Sigmoid colon (tissue), 7 donors: ENCODE results near the gene CBLB. TPM values are rescaled to one million over a fixed set of nuclear protein-coding genes. Genes with fewer than 3 reads are reported as not detected.

Experiments used
- DNase-seq: peaks from one replicate; pipeline ENCODE4 v3.0.0-alpha.2; 2019
- H3K27ac ChIP-seq, 4 donors: fragments of 200-600 bp; sonication (generic); one replicate each; pipeline ENCODE4 v1.5.1; 2016 to 2019; ENCODE audit warnings: mild to moderate bottlenecking in 1 of 4
- H3K27me3 ChIP-seq, 3 donors: fragments of 200-600 bp; sonication (generic); one replicate each; pipeline ENCODE4 v1.5.1; 2019; ENCODE audit warnings: mild to moderate bottlenecking in 1 of 3
- H3K36me3 ChIP-seq, 4 donors: fragments of 200-600 bp; sonication (generic); one replicate each; pipeline ENCODE4 v1.5.1; 2016 to 2019
- H3K4me1 ChIP-seq, 4 donors: fragments of 200-600 bp; sonication (generic); one replicate each; pipeline ENCODE4 v1.5.1; 2017 to 2019
- H3K4me3 ChIP-seq, 4 donors: fragments of 200-600 bp; sonication (generic); one replicate each; pipeline ENCODE4 v1.5.1; 2017 to 2019; ENCODE audit warnings: mild to moderate bottlenecking in 2 of 4, moderate library complexity in 1 of 4
- H3K9me3 ChIP-seq, 4 donors: fragments of 200-600 bp in 3 of 4; sonication (generic) in 3 of 4; one replicate each; pipeline versions ENCODE4 v1.5.1 to v1.6.1; 2013 to 2019
- CTCF ChIP-seq, 4 experiments: fragments of 450-650 bp in 3 of 4; fragments of 200-600 bp in 1 of 4; IDR thresholded peaks; one replicate each; pipeline ENCODE4 v1.5.1; 2016 to 2019; ENCODE audit warnings: antibody characterized with exemption in 4 of 4, mild to moderate bottlenecking in 3 of 4, moderate library complexity in 2 of 4
- EP300 ChIP-seq, 4 donors: sonication (generic); formaldehyde crosslinking; IDR thresholded peaks; one replicate each; pipeline ENCODE4 v1.6.1; 2017; ENCODE audit warnings: antibody characterized with exemption in 4 of 4
- POLR2A ChIP-seq, 2 donors: fragments of 450-650 bp; IDR thresholded peaks; one replicate each; pipeline ENCODE4 v1.6.1; 2016; ENCODE audit warnings: antibody characterized with exemption in 2 of 2, mild to moderate bottlenecking in 2 of 2, moderate library complexity in 2 of 2
- POLR2AphosphoS5 ChIP-seq, 4 donors: sonication (generic); formaldehyde crosslinking; IDR thresholded peaks; one replicate each; pipeline ENCODE4 v1.6.1; 2017; ENCODE audit warnings: antibody characterized with exemption in 4 of 4
- WGBS, 2 donors: extraction: QIAGEN DNeasy Blood & Tissue Kit; methylation state at CpG; one replicate each; pipeline ENCODE4 v1.1.7; 2013; 5-methylcytosine and 5-hydroxymethylcytosine counted together
- intact Hi-C: fragments of 100-400 bp; cut with DNase I; formaldehyde crosslinking; loops from one replicate; pipeline ENCODE4 v1.15.1; 2023
- polyA plus RNA-seq, 3 donors: library from polyadenylated mRNA; stranded (reverse); fragments of 200-250 nt; gene quantifications; one replicate each; pipeline ENCODE4 v1.2.3, GENCODE V29; 2013
- total RNA-seq, 4 donors: library from RNA; depleted of rRNA; stranded (reverse); fragments of >200 nt; gene quantifications; one replicate each; pipeline ENCODE4 v1.1.0, GENCODE V29; 2016
- donor health status: healthy with polysubstance abuse.
- donor health status: Bipolar disorder and iron deficiency.
- donor health status: healthy.

Gene CBLB
- total and polyA plus RNA-seq, 7 donors = 9.6 to 55.9 (median 27.4) TPM

- H3K27ac ChIP-seq = peak overlapping the region; percentile 94 to 99 (median 98)
- H3K36me3 ChIP-seq = peaks cover 0 to 3% (median 0%) of the 10 kb centered on the region in 4 donors
- peaks cover 0 to 42% (median 31%) of the 10 kb centered on the region in 4 donors for H3K4me1 ChIP-seq
- peak overlapping the region; percentile 76 to 97 (median 97) for H3K4me3 ChIP-seq
- TF ChIP-seq POLR2A (IDR thresholded peaks at IDR 0.05) = no peak
- TF ChIP-seq EP300 (IDR thresholded peaks at IDR 0.05) = no peak
- no peak for TF ChIP-seq CTCF (IDR thresholded peaks at IDR 0.05)
- TF ChIP-seq POLR2AphosphoS5 (IDR thresholded peaks at IDR 0.05) = no peak
- DNase-seq = no peak
- no peaks in the 10 kb centered on the region for H3K9me3 ChIP-seq
- no peaks in the 10 kb centered on the region for H3K27me3 ChIP-seq
- WGBS, 2 donors = 0 to 3% methylated on average over 3 of the region's 3 CpGs
- intact Hi-C loops = loop anchor here (5.0 to 10.0 kb wide), 3 partner anchors 182 to 1655 kb away; partner anchors contain the start of gene BBX
Observed at GRCh38 chr3:105869531-105869833, 670 bp upstream of the CBLB start.

DNA sequence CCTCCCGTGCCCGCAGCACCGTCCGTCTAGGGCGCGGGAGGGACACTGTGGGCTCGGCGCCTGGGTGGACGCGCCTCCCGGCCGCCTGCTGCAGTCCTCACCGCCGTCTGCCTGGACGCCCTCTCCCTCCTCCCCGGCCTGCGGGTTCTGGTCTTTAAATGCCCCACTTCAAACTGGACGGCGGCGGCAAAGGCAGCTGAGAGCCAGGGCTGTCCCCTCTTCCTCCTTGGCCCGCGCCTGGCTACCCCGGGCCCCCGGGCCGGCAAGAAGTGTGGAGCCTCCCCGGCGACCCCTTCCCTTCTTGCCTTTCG, 426 bp downstream of the CBLB start:
- no peak for TF ChIP-seq POLR2AphosphoS5 (IDR thresholded peaks at IDR 0.05)
- no peak for TF ChIP-seq CTCF (IDR thresholded peaks at IDR 0.05)
- TF ChIP-seq EP300 (IDR thresholded peaks at IDR 0.05) = no peak
- TF ChIP-seq POLR2A (IDR thresholded peaks at IDR 0.05) = no peak

DNA sequence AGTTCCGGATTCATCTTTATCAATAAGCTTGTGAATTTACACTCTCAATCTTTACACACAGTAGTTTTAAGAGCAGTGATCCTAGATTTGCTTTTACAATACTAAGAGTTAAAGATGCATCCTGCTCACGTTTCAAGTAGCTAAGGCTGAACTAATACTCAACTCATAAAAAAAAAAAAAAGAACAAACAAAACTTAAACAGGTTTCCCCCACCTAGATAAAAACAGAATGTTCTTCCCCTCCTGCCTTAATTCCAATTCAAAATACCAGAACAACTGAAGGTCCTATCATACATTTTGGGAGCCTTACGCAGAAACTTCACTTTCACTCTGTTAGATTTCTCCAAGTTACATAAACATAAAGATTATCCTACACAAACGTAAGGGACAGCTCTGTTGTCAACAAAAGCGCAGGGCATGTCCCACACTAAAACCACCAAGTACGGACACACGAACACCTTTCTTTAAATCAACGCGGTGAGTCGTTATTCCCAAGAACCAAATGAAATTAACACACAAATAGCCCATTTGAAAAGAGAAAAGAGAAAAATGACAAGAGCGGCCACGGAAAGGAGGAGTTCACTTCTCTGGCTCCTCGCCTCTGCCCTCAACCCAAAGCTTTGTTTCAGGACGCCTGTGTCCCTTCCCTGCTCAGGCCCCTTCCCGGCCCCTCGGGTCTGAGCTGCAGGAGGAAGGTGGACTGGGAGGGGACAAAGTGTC, 941 bp downstream of the CBLB start:
- H3K9me3 ChIP-seq = no peaks in the 10 kb centered on the region
- H3K36me3 ChIP-seq = peaks cover 0 to 11% (median 0%) of the 10 kb centered on the region in 4 donors
- 1 to 2% methylated on average over 16 of the region's 16 CpGs for WGBS, 2 donors
- intact Hi-C loops = loop anchor here (5.0 to 10.0 kb wide), 3 partner anchors 181 to 1657 kb away; partner anchors contain the start of gene BBX
- no peaks in the 10 kb centered on the region for H3K27me3 ChIP-seq
- DNase-seq = no peak
- TF ChIP-seq EP300 (IDR thresholded peaks at IDR 0.05) (no peak), CTCF (IDR thresholded peaks at IDR 0.05) (no peak), POLR2AphosphoS5 (IDR thresholded peaks at IDR 0.05) (no peak), POLR2A (IDR thresholded peaks at IDR 0.05) (no peak)
- peaks cover 0 to 50% (median 34%) of the 10 kb centered on the region in 4 donors for H3K4me1 ChIP-seq
- peak overlapping the region; percentile 76 to 97 (median 97) for H3K4me3 ChIP-seq
- peak overlapping the region; percentile 94 to 99 (median 98) for H3K27ac ChIP-seq

More for the DNA sequence above, 426 bp downstream of the CBLB start:
- peak overlapping the region; percentile 94 to 99 (median 98) for H3K27ac ChIP-seq
- H3K4me1 ChIP-seq = peaks cover 0 to 50% (median 34%) of the 10 kb centered on the region in 4 donors
- H3K4me3 ChIP-seq = peak overlapping the region; percentile 76 to 97 (median 97)
- H3K9me3 ChIP-seq = no peaks in the 10 kb centered on the region
- no peaks in the 10 kb centered on the region for H3K27me3 ChIP-seq
- H3K36me3 ChIP-seq = peaks cover 0 to 11% (median 0%) of the 10 kb centered on the region in 4 donors
- intact Hi-C loops = loop anchor here (5.0 to 10.0 kb wide), 3 partner anchors 181 to 1656 kb away; partner anchors contain the start of gene BBX
- 0 to 1% methylated on average over 28 of the region's 28 CpGs for WGBS, 2 donors
- peak; percentile 80 for DNase-seq

DNA sequence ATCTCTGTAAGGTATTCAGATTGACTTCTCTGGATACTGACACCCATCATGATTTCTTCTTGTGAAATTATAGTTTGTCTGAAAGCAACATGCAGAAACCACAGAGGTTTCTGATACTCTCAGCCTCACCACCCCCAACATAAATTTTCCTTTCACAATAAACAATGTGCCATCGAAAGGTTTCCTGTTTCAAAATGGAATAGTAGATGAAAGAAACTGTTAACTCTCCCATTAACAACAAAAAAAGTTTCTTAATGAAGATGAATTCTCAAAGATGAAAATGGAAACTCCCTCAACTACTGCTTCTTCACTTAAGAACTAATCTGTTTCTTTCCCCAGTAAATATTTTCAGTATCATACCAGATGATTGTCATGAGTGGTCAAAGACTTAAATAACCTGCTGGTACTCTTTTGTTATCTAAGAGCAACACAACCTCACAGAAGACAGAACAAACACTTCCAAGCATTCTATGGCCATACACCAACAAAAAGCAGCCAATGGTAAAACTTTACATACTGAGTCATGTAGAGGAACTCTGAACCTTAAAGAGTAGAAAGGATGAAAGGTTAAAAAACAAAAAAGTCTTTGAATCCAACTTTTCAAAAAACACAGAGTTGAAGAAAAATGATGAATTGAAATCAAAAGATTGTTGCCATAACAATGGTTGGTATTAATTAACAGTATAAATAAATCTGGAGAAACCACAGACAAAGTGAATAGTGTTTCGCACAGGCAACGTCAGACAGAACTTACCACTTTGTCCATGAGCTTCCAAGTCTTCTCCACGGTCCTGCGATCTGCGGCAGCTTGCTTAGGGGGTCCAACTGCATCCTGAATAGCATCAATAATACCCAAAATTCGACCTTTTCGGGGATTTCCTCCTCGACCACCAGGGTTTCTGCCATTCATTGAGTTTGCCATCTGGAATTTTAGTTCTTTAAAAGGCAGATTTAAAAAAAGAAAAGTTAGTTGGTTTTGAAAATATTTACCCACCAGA, 1.9 kb downstream of the CBLB start:
- H3K4me1 ChIP-seq = peaks cover 0 to 50% (median 34%) of the 10 kb centered on the region in 4 donors

More for the DNA sequence above, 1.9 kb downstream of the CBLB start:
- intact Hi-C loops = loop anchor here (5.0 to 10.0 kb wide), 3 partner anchors 180 to 1658 kb away; partner anchors contain the start of gene BBX
- TF ChIP-seq EP300 (IDR thresholded peaks at IDR 0.05) = no peak
- no peak for TF ChIP-seq CTCF (IDR thresholded peaks at IDR 0.05)
- TF ChIP-seq POLR2AphosphoS5 (IDR thresholded peaks at IDR 0.05) = no peak
- TF ChIP-seq POLR2A (IDR thresholded peaks at IDR 0.05) = no peak
- Histone ChIP-seq H3K36me3 (peaks cover 0 to 11% (median 0%) of the 10 kb centered on the region in 4 donors), H3K27me3 (no peaks in the 10 kb centered on the region), H3K9me3 (no peaks in the 10 kb centered on the region), H3K4me3 (peak overlapping the region; percentile 76 to 97 (median 97)), H3K27ac (peak overlapping the region; percentile 94 to 99 (median 98))
- DNase-seq = peak; percentile 67
- 31 to 36% methylated on average over 9 of the region's 9 CpGs for WGBS, 2 donors
